H1 (cell line): Measurements from ENCODE around the gene RASD1. TPM values are rescaled to one million over a fixed set of nuclear protein-coding genes. Genes with fewer than 3 reads are reported as not detected.

Experiments used
- CTCF ChIA-PET: fragments of 300-600 bp; sonication (Branson Sonifier 250); formaldehyde crosslinking; loops from one replicate; lab custom pipeline; 2021; ENCODE audit not compliant: partially characterized antibody; lab: Charles Lee
- POLR2A ChIA-PET: fragments of 300-600 bp; sonication (Branson Sonifier 250); formaldehyde crosslinking; loops from one replicate; lab custom pipeline; 2021; ENCODE audit warnings: inconsistent platforms; ENCODE audit not compliant: partially characterized antibody; lab: Charles Lee
- DNase-seq, 2 experiments: peaks; one replicate each; pipeline versions ENCODE4 v3.0.0 to v3.0.0-alpha.2; 2010 to 2022; ENCODE audit warnings: low spot score in 2 of 2, low read depth in 1 of 2, mixed read lengths in 1 of 2
- FAIRE-seq: peaks from 2 replicates; lab custom pipeline; 2011; peaks lifted over from hg19 to GRCh38; lab: Jason Lieb, UNC
- H2AFZ ChIP-seq: 2 replicates; pipeline ENCODE4 v1.8.1; 2012; ENCODE audit warnings: low read length, inconsistent platforms
- H2AK5ac ChIP-seq: 2 replicates; pipeline ENCODE4 v1.6.1; 2013; ENCODE audit warnings: low read depth, low read length
- H2BK120ac ChIP-seq: replicated peaks from 2 replicates; pipeline ENCODE3; 2013; ENCODE audit warnings: low read depth, low read length, inconsistent platforms
- H2BK12ac ChIP-seq: 2 replicates; pipeline ENCODE4 v1.6.1; 2013; ENCODE audit warnings: low read depth, low read length
- H2BK15ac ChIP-seq: 2 replicates; pipeline ENCODE4 v1.6.1; 2013; ENCODE audit warnings: low read length
- H2BK20ac ChIP-seq: 2 replicates; pipeline ENCODE4 v1.6.1; 2013; ENCODE audit warnings: low read length
- H2BK5ac ChIP-seq: 2 replicates; pipeline ENCODE4 v1.6.1; 2013; ENCODE audit warnings: low read depth, low read length
- H3K14ac ChIP-seq: 2 replicates; pipeline ENCODE4 v1.6.1; 2013; ENCODE audit warnings: inconsistent platforms; ENCODE audit not compliant: insufficient read length
- H3K18ac ChIP-seq: 2 replicates; pipeline ENCODE4 v1.6.1; 2013; ENCODE audit warnings: low read length; ENCODE audit errors: extremely low read depth
- H3K23ac ChIP-seq: 2 replicates; pipeline ENCODE4 v1.6.1; 2013; ENCODE audit warnings: inconsistent platforms; ENCODE audit not compliant: insufficient read length
- H3K23me2 ChIP-seq: 2 replicates; pipeline ENCODE4 v1.6.1; 2013; ENCODE audit warnings: low read depth, low read length
- H3K27ac ChIP-seq: 2 replicates; pipeline ENCODE4 v1.6.1; 2011; ENCODE audit warnings: low read depth, low read length, inconsistent platforms
- H3K27me3 ChIP-seq, 4 experiments: replicated peaks in 1 of 4; 1 replicate in 1 of 4; 2 replicates in 3 of 4; pipeline versions ENCODE4 v1.6.1 to v1.8.1; 2011 to 2013; ENCODE audit warnings: low read length in 3 of 4, mild to moderate bottlenecking in 3 of 4, inconsistent platforms in 2 of 4, mixed read lengths in 2 of 4, moderate library complexity in 1 of 4; ENCODE audit not compliant: control insufficient read depth in 3 of 4, insufficient read depth in 3 of 4; ENCODE audit errors: extremely low read depth in 1 of 4
- H3K36me3 ChIP-seq, 4 experiments: 2 replicates each; pipeline versions ENCODE4 v1.6.1 to v1.8.1; 2011 to 2013; ENCODE audit warnings: mild to moderate bottlenecking in 4 of 4, low read length in 3 of 4, moderate library complexity in 2 of 4, control low read depth in 1 of 4, inconsistent platforms in 1 of 4; ENCODE audit not compliant: insufficient read depth in 4 of 4, control insufficient read depth in 2 of 4
- H3K4ac ChIP-seq: replicated peaks from 2 replicates; pipeline ENCODE3; 2013; ENCODE audit warnings: low read length, low read depth, mixed read lengths, inconsistent platforms; ENCODE audit not compliant: insufficient read length
- H3K4me1 ChIP-seq, 4 experiments: replicated peaks in 1 of 4; 1 replicate in 1 of 4; 2 replicates in 3 of 4; pipeline versions ENCODE4 v1.6.1 to v1.8.1; 2011 to 2013; ENCODE audit warnings: low read length in 3 of 4, inconsistent platforms in 2 of 4, mixed read lengths in 1 of 4; ENCODE audit not compliant: insufficient read depth in 4 of 4, control insufficient read depth in 3 of 4
- H3K4me2 ChIP-seq, 2 experiments: 2 replicates each; pipeline versions ENCODE4 v1.6.1 to v1.8.1; 2011 to 2013; ENCODE audit warnings: low read depth in 2 of 2, low read length in 2 of 2, control low read depth in 1 of 2, inconsistent platforms in 1 of 2, mild to moderate bottlenecking in 1 of 2; ENCODE audit not compliant: insufficient read depth in 1 of 2
- H3K4me3 ChIP-seq, 4 experiments: fragments of 200-600, 300-600 bp in 1 of 4; sonication (generic), shearing (Covaris generic), sonication (Bioruptor Twin) in 1 of 4; 2 replicates each; pipeline versions ENCODE4 v1.5.1 to v1.8.1; 2011 to 2016; ENCODE audit warnings: low read length in 4 of 4, low read depth in 3 of 4, control low read depth in 2 of 4, inconsistent platforms in 2 of 4, mild to moderate bottlenecking in 2 of 4, mixed read lengths in 1 of 4, moderate library complexity in 1 of 4; ENCODE audit not compliant: insufficient read depth in 2 of 4; ENCODE audit errors: extremely low read depth in 1 of 4
- H3K56ac ChIP-seq: replicated peaks from 2 replicates; pipeline ENCODE3; 2013; ENCODE audit warnings: low read depth, mild to moderate bottlenecking, mixed read lengths, low read length, inconsistent platforms; ENCODE audit not compliant: insufficient read length
- H3K79me1 ChIP-seq: 2 replicates; pipeline ENCODE4 v1.6.1; 2013; ENCODE audit warnings: low read depth, low read length, control low read depth
- H3K79me2 ChIP-seq, 2 experiments: 2 replicates each; pipeline versions ENCODE4 v1.6.1 to v1.8.1; 2012 to 2013; ENCODE audit warnings: low read length in 2 of 2, mild to moderate bottlenecking in 2 of 2, inconsistent platforms in 1 of 2; ENCODE audit not compliant: insufficient read depth in 2 of 2, control insufficient read depth in 1 of 2
- H3K9ac ChIP-seq, 4 experiments: replicated peaks in 1 of 4; 1 replicate in 1 of 4; 2 replicates in 3 of 4; pipeline versions ENCODE4 v1.6.1 to v1.8.1; 2011 to 2013; ENCODE audit warnings: low read depth in 3 of 4, low read length in 3 of 4, control low read depth in 2 of 4, mild to moderate bottlenecking in 2 of 4, moderate library complexity in 2 of 4, inconsistent platforms in 1 of 4; ENCODE audit errors: extremely low read depth in 1 of 4
- H3K9me3 ChIP-seq, 2 experiments: 2 replicates each; pipeline versions ENCODE4 v1.6.1 to v1.8.1; 2012 to 2013; ENCODE audit warnings: mild to moderate bottlenecking in 2 of 2, moderate library complexity in 2 of 2, control low read depth in 1 of 2, inconsistent platforms in 1 of 2, low read depth in 1 of 2, low read length in 1 of 2, mixed read lengths in 1 of 2; ENCODE audit not compliant: insufficient read depth in 2 of 2
- H4K20me1 ChIP-seq, 2 experiments: replicated peaks in 1 of 2; 2 replicates each; pipeline versions ENCODE3 to v1.8.1; 2011 to 2013; ENCODE audit warnings: inconsistent platforms in 2 of 2, low read length in 2 of 2, mild to moderate bottlenecking in 1 of 2; ENCODE audit not compliant: insufficient read depth in 2 of 2, control insufficient read depth in 1 of 2
- H4K5ac ChIP-seq: 2 replicates; pipeline ENCODE4 v1.6.1; 2013; ENCODE audit warnings: low read length, low read depth, mixed read lengths, inconsistent platforms; ENCODE audit not compliant: insufficient read length
- H4K8ac ChIP-seq: 2 replicates; pipeline ENCODE4 v1.8.0; 2013; ENCODE audit warnings: mild to moderate bottlenecking, moderate library complexity, low read length, inconsistent platforms; ENCODE audit not compliant: insufficient read depth; ENCODE audit errors: extremely low read depth
- H4K91ac ChIP-seq: replicated peaks from 2 replicates; pipeline ENCODE3; 2013; ENCODE audit warnings: low read length, mixed read lengths, inconsistent platforms; ENCODE audit not compliant: insufficient read length
- BRCA1 ChIP-seq: IDR thresholded peaks from 2 replicates; pipeline ENCODE4 v1.6.1; 2012; ENCODE audit warnings: low read depth, low read length, improper control_type of control experiment
- EP300 ChIP-seq, 2 experiments: IDR thresholded peaks; 1 replicate in 1 of 2; 2 replicates in 1 of 2; pipeline ENCODE4 v1.6.1; 2011 to 2012; ENCODE audit warnings: low read depth in 2 of 2, low read length in 2 of 2, mild to moderate bottlenecking in 2 of 2, borderline replicate concordance in 1 of 2, inconsistent platforms in 1 of 2, moderate library complexity in 1 of 2
- EZH2 ChIP-seq: fragments of 200-600 bp; sonication (generic); IDR thresholded peaks from 2 replicates; pipeline ENCODE4 v1.7.1; 2012; ENCODE audit warnings: low read depth, mild to moderate bottlenecking, moderate library complexity, low read length, inconsistent platforms; ENCODE audit not compliant: severe bottlenecking
- KDM4A ChIP-seq: IDR thresholded peaks from one replicate; pipeline ENCODE4 v1.7.1; 2012; ENCODE audit warnings: low read depth, mild to moderate bottlenecking, moderate library complexity, low read length, inconsistent platforms; ENCODE audit not compliant: severe bottlenecking
- RXRA ChIP-seq: IDR thresholded peaks from 2 replicates; pipeline ENCODE4 v1.6.1; 2011; ENCODE audit warnings: low read depth, mild to moderate bottlenecking, low read length, moderate library complexity; ENCODE audit not compliant: insufficient read depth
- SP4 ChIP-seq: IDR thresholded peaks from 2 replicates; pipeline ENCODE4 v1.6.1; 2012; ENCODE audit warnings: low read length, inconsistent platforms
- TCF12 ChIP-seq: IDR thresholded peaks from 2 replicates; pipeline ENCODE4 v1.6.1; 2011; ENCODE audit warnings: low read depth, mild to moderate bottlenecking, low read length
- YY1 ChIP-seq: IDR thresholded peaks from 2 replicates; pipeline ENCODE4 v1.6.1; 2011; ENCODE audit warnings: low read depth, mild to moderate bottlenecking, low read length
- ZNF274 ChIP-seq: IDR thresholded peaks from 2 replicates; pipeline ENCODE4 v1.7.0; 2012; ENCODE audit warnings: low read length, borderline replicate concordance; ENCODE audit errors: extremely low read depth
- WGBS, 2 experiments: shearing (Covaris generic) in 1 of 2; methylation state at CpG; one replicate each; pipeline versions ENCODE4 v1.1.6 to v1.1.7; 2013 to 2015; ENCODE audit warnings: low lambda C conversion rate in 2 of 2, mixed read lengths in 2 of 2, inconsistent platforms in 1 of 2, low coverage in 1 of 2, missing lambda C conversion rate in 1 of 2; ENCODE audit not compliant: insufficient replicate concordance in 2 of 2, insufficient coverage in 1 of 2, insufficient read length in 1 of 2; ENCODE audit errors: extremely low coverage in 1 of 2, missing lambda C conversion rate in 1 of 2; 5-methylcytosine and 5-hydroxymethylcytosine counted together
- polyA plus RNA-seq, 7 experiments: library from polyadenylated mRNA; depleted of rRNA in 3 of 7; stranded (reverse) in 5 of 7; unstranded in 2 of 7; fragments of >200 nt in 5 of 7; fragments of 200-250 nt in 2 of 7; gene quantifications; 1 replicate in 5 of 7; 2 replicates in 1 of 7; 4 replicates in 1 of 7; pipeline versions ENCODE4 v1.2.1 to v1.2.3, GENCODE V29; 2011 to 2013; ENCODE audit warnings: missing spikeins in 2 of 7, mixed read lengths in 2 of 7
- total RNA-seq: library from RNA; stranded (reverse); fragmentation: NEBNext Ultra II Directional; extraction: Animal tissue kit (Norgen Biotek cat#: 25700); gene quantifications from 2 replicates; pipeline ENCODE4 v1.2.1, GENCODE V29; 2021

RASD1 gene
- total and polyA plus RNA-seq, 2 of the 8 experiments (the other 6 are each of a cell fraction or from before 2014, with no cell fraction given) = 2.3 to 2.6 TPM

- no peak overlapping the region for H2AFZ ChIP-seq
- H4K91ac ChIP-seq = peak overlapping the region; percentile 8
- H2AK5ac ChIP-seq = peak overlapping the region; percentile 90; the same call in 1 of the 2 replicates
- no peak overlapping the region for H3K4me2 ChIP-seq
- no peaks in the 10 kb centered on the region for H3K27me3 ChIP-seq
- H3K79me1 ChIP-seq = no peaks in the 10 kb centered on the region
- no peak overlapping the region for H2BK120ac ChIP-seq
- no peaks in the 10 kb centered on the region for H3K9me3 ChIP-seq
- H3K4me3 ChIP-seq = no peak overlapping the region
- no peak for DNase-seq
- H2BK12ac ChIP-seq = 0 out of 2 replicates have a peak overlapping the region, but pooled peaks have one; percentile 88
- H4K5ac ChIP-seq = no peak overlapping the region
- no peaks in the 10 kb centered on the region for H3K36me3 ChIP-seq
- no peak overlapping the region for H3K18ac ChIP-seq
- no peak overlapping the region for H3K23ac ChIP-seq
- peaks cover 4 to 24% (median 12%) of the 10 kb centered on the region in 4 experiments for H3K4me1 ChIP-seq
- no peak overlapping the region for H2BK5ac ChIP-seq
- H2BK20ac ChIP-seq = no peak overlapping the region
- peaks cover 2% of the 10 kb centered on the region; the same call in 1 of the 2 replicates for H3K23me2 ChIP-seq
- no peak overlapping the region for H3K4ac ChIP-seq
- no peaks in the 10 kb centered on the region for H3K79me2 ChIP-seq
- no peak overlapping the region; the same call in 1 of the 2 replicates for H4K8ac ChIP-seq
- no peaks in the 10 kb centered on the region for H4K20me1 ChIP-seq
- no peak overlapping the region for H3K9ac ChIP-seq
- H3K56ac ChIP-seq = no peak overlapping the region
- 0 out of 2 replicates have a peak overlapping the region, but pooled peaks have one; percentile 61 for H2BK15ac ChIP-seq
- H3K14ac ChIP-seq = no peak overlapping the region
- TF ChIP-seq EP300 (IDR thresholded peaks at IDR 0.05; ENCODE audit: borderline replicate concordance in 1 of 2, low read depth in 2 of 2, low read length in 2 of 2) (no peak), BRCA1 (no peak), RXRA (no peak), EZH2 (no peak), ZNF274 (no peak), SP4 (no peak), YY1 (no peak), TCF12 (no peak), KDM4A (no peak)
- TF ChIP-seq, all 59 proteins: peak for 0
- WGBS, 2 experiments = 94% methylated on average over 7 of the region's 7 CpGs; no CpG with 5 or more reads in 1 of the 2 experiments
- no peak for FAIRE-seq
- ChIA-PET CTCF (interaction anchor here (0.7 to 2.2 kb wide), 4 partner anchors 17 to 158 kb away, joined by 4 to 8 read pairs (median 4); no protein-coding TSS in a partner anchor), POLR2A (no interaction called here)
- H3K27ac ChIP-seq = no peak overlapping the region
Measured at GRCh38 chr17:17513626-17514025, 17.4 kb upstream of the RASD1 start.
